ENCODE data around the gene SLC25A21. TPM values are rescaled to one million over a fixed set of nuclear protein-coding genes. Genes with fewer than 3 reads are reported as not detected.

The SLC25A21 gene
- total RNA-seq, 1 donor from 2014 or later: not detected

GRCh38 chr14:36649872-36650650 lies 522.3 kb downstream of the SLC25A21 start:
- DNase-seq: no peak
- Mint-ChIP-seq H3K36me3 (ENCODE audit: low read depth) (no peaks in the 10 kb centered on the region), H3K4me1 (no peaks in the 10 kb centered on the region), H3K4me3 (no peak overlapping the region), H3K27ac (no peak overlapping the region), H3K27me3 (peaks cover 62% of the 10 kb centered on the region), H3K9me3 (no peaks in the 10 kb centered on the region)
- ChIA-PET CTCF (no interaction called here), POLR2A (no interaction called here)
- no peak for ATAC-seq (ENCODE audit: low read depth)
- intact Hi-C loops (cut with micrococcal nuclease): no loop called here
- no peak for TF ChIP-seq CTCF (IDR thresholded peaks at IDR 0.05)

DNA sequence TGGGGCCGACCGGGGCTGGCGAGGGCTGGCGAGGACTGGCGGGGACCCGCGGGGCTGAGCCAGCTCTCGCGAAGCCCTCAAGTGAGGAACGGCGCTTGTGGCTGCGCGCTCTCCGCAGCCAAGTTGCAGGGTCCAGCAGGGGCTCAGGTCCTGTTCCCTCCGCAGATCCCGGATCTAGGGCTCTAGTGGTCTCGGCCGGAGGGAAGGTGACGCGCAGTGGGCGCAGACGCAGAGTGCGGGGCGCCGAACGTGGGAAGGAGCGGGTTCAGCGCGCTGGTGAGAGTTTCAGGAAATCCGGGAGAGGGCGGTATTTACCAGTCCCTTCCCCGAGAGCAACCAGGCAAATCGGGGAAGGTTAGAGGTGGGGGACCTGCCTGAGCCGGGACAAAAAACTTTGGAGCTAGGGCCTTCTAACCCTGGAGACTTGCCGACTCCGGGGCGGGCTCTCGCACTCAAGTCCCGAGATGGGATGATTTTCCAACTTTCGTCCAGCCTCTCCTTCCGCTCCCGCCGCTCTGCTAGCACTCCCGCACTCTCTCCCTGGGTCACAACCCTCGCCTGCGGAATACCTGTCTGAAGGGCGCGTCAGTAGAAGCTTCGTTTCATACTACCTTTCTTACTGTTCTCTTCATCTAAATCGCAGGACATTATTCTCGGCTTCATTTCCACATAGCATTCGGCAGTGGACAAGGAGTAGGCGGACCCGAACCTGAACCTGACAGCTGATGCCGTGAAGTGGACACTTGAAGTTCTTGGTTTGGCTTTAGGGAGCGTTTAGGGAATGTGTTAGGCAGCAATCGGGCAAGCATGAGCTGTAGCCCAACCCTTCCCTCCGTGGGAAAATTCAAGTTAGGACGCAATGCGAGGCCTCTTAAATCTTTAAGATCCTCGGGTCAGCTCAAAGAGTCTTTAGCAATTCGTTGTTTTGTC lies 524.3 kb downstream of the SLC25A21 start:
- peaks cover 54% of the 10 kb centered on the region for H3K27me3 Mint-ChIP-seq
- no peak overlapping the region for H3K4me3 Mint-ChIP-seq
- ATAC-seq (ENCODE audit: low read depth) (no peak), DNase-seq (no peak)
- ChIA-PET CTCF (no interaction called here), POLR2A (no interaction called here)
- no peak for TF ChIP-seq CTCF (IDR thresholded peaks at IDR 0.05)
- intact Hi-C loops (cut with micrococcal nuclease): no loop called here
- H3K4me1 Mint-ChIP-seq: no peaks in the 10 kb centered on the region
- H3K27ac Mint-ChIP-seq: no peak overlapping the region
- H3K9me3 Mint-ChIP-seq: no peaks in the 10 kb centered on the region
- H3K36me3 Mint-ChIP-seq (ENCODE audit: low read depth): no peaks in the 10 kb centered on the region

GRCh38 chr14:36647417-36647823 lies 525.0 kb downstream of the SLC25A21 start:
- ATAC-seq (ENCODE audit: low read depth): no peak
- Mint-ChIP-seq H3K27me3 (peaks cover 48% of the 10 kb centered on the region), H3K36me3 (ENCODE audit: low read depth) (no peaks in the 10 kb centered on the region), H3K9me3 (no peaks in the 10 kb centered on the region), H3K4me1 (no peaks in the 10 kb centered on the region), H3K27ac (no peak overlapping the region), H3K4me3 (no peak overlapping the region)
- intact Hi-C loops (cut with micrococcal nuclease): no loop called here
- no peak for TF ChIP-seq CTCF (IDR thresholded peaks at IDR 0.05)
- CTCF ChIA-PET: no interaction called here
- no peak for DNase-seq
- POLR2A ChIA-PET: no interaction called here

DNA sequence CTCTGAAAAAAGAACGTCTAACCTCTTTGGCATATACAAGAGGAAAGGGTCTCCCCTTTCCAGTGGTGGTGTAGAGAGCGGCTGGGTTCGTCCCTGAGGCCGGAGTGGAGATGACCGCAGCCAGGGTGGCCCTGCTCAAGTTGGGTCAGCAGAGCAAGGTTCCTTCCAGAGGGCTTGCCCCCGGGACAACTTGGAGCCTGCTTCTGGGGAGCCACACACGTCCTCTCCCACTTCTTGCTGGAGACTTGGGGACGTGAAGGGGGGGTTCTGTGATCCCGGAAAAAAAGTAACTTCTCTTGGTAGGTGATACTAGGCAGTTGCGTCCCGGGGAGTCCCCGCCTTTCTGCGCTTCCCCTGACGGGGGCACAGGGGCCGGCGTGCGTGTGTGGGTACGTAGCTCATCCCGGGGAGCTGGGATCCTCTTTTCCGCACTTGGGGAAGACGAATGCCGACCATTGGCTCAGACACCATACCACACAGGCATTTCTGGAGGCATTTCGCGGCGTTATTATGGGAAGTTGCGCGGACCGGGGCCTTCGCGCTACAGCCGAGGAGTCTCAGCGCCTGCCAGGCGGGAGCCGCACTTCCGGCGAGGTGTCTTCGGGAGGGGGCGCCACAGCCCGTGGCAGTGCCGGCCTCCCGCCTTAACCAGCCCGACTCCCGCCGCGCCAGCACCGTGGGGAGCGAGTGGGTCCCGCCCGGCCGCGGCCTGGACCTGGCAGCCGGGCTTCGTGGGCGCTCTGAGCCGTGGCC lies 525.6 kb downstream of the SLC25A21 start:
- intact Hi-C loops (cut with micrococcal nuclease): no loop called here
- H3K36me3 Mint-ChIP-seq (ENCODE audit: low read depth): no peaks in the 10 kb centered on the region
- POLR2A ChIA-PET: no interaction called here
- no peak overlapping the region for H3K27ac Mint-ChIP-seq
- peaks cover 48% of the 10 kb centered on the region for H3K27me3 Mint-ChIP-seq
- no peak for TF ChIP-seq CTCF (IDR thresholded peaks at IDR 0.05)
- no peak for DNase-seq
- no peaks in the 10 kb centered on the region for H3K4me1 Mint-ChIP-seq
- no peaks in the 10 kb centered on the region for H3K9me3 Mint-ChIP-seq
- no peak overlapping the region for H3K4me3 Mint-ChIP-seq
- CTCF ChIA-PET: no interaction called here
- ATAC-seq (ENCODE audit: low read depth): no peak

DNA sequence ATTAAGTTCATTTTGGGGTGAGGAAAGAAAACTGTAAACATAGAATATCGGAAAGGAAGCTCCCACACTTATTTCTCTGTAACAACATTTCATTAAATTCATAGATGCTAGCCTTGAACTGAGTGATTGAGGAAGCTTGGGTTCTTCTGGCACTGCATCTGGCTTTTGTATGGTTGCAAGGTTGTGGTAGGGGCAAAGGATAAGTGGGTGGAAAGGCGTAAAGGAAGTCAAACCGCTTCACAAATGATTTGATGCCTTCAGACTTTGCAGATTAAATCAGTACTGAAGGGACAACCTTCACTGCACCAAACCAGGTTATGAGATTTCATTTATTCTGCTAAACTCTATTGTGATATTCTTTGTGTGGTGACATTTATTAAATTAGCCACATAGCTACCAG lies 538.8 kb downstream of the SLC25A21 start:
- Mint-ChIP-seq H3K27me3 (peaks cover 3% of the 10 kb centered on the region), H3K9me3 (peaks cover 3% of the 10 kb centered on the region), H3K4me1 (no peaks in the 10 kb centered on the region), H3K27ac (no peak overlapping the region), H3K4me3 (no peak overlapping the region), H3K36me3 (ENCODE audit: low read depth) (no peaks in the 10 kb centered on the region)
- no peak for DNase-seq
- POLR2A ChIA-PET: no interaction called here
- CTCF ChIA-PET: no interaction called here
- ATAC-seq (ENCODE audit: low read depth): no peak
- no peak for TF ChIP-seq CTCF (IDR thresholded peaks at IDR 0.05)
- intact Hi-C loops (cut with micrococcal nuclease): no loop called here

Data from activated B cell treated with CpG ODN at 0.5 μM for 24 hours (primary cell).